Trophoblast cell (in vitro differentiated cells and primary cell): ENCODE measurements around the gene LIMK1.

Experiments used
- DNase-seq, 2 donors: peaks; one replicate each; pipeline ENCODE4 v3.0.0-alpha.2; 2016
- H2AFZ ChIP-seq: 2 replicates; pipeline ENCODE4 v1.6.1; 2013; ENCODE audit warnings: low read length, moderate library complexity, mild to moderate bottlenecking; ENCODE audit not compliant: insufficient read depth, poor library complexity
- H2AK5ac ChIP-seq: 2 replicates; pipeline ENCODE4 v1.6.1; 2013; ENCODE audit warnings: mild to moderate bottlenecking, low read length
- H2BK120ac ChIP-seq: 2 replicates; pipeline ENCODE4 v1.6.1; 2013; ENCODE audit warnings: low read length, mild to moderate bottlenecking, moderate library complexity; ENCODE audit not compliant: insufficient read depth, poor library complexity
- H2BK12ac ChIP-seq: 2 replicates; pipeline ENCODE4 v1.6.1; 2013; ENCODE audit warnings: mild to moderate bottlenecking, low read length, moderate library complexity
- H2BK5ac ChIP-seq: 2 replicates; pipeline ENCODE4 v1.6.1; 2013; ENCODE audit warnings: low read length, low read depth, moderate library complexity, mild to moderate bottlenecking; ENCODE audit not compliant: poor library complexity
- H3K14ac ChIP-seq: 2 replicates; pipeline ENCODE4 v1.6.1; 2013; ENCODE audit warnings: mild to moderate bottlenecking, low read length
- H3K18ac ChIP-seq: 2 replicates; pipeline ENCODE4 v1.6.1; 2013; ENCODE audit warnings: mild to moderate bottlenecking, low read length
- H3K23ac ChIP-seq: 2 replicates; pipeline ENCODE4 v1.6.1; 2013; ENCODE audit warnings: low read length
- H3K27ac ChIP-seq: 2 replicates; pipeline ENCODE4 v1.5.1; 2013; ENCODE audit warnings: low read depth, mild to moderate bottlenecking, inconsistent platforms, low read length, moderate library complexity
- H3K27me3 ChIP-seq: 2 replicates; pipeline ENCODE4 v1.6.1; 2013; ENCODE audit warnings: inconsistent platforms, mild to moderate bottlenecking, low read length, moderate library complexity; ENCODE audit not compliant: insufficient read depth
- H3K36me3 ChIP-seq, 2 experiments: 1 replicate in 1 of 2; 2 replicates in 1 of 2; pipeline ENCODE4 v1.6.1; 2013; ENCODE audit warnings: low read length in 2 of 2, mild to moderate bottlenecking in 2 of 2, moderate library complexity in 1 of 2; ENCODE audit not compliant: insufficient read depth in 2 of 2, control insufficient read depth in 1 of 2
- H3K4ac ChIP-seq: 2 replicates; pipeline ENCODE4 v1.6.1; 2013; ENCODE audit warnings: low read depth, mild to moderate bottlenecking, low read length, moderate library complexity
- H3K4me1 ChIP-seq, 2 experiments: 1 replicate in 1 of 2; 2 replicates in 1 of 2; pipeline ENCODE4 v1.6.1; 2013; ENCODE audit warnings: low read length in 2 of 2, mild to moderate bottlenecking in 2 of 2, moderate library complexity in 1 of 2; ENCODE audit not compliant: insufficient read depth in 2 of 2, control insufficient read depth in 1 of 2
- H3K4me2 ChIP-seq: 2 replicates; pipeline ENCODE4 v1.6.1; 2013; ENCODE audit warnings: inconsistent platforms, mild to moderate bottlenecking, low read length, moderate library complexity
- H3K4me3 ChIP-seq: 2 replicates; pipeline ENCODE4 v1.5.1; 2013; ENCODE audit warnings: mild to moderate bottlenecking, low read depth, low read length, inconsistent platforms
- H3K79me1 ChIP-seq: one replicate; pipeline ENCODE4 v1.6.1; 2013; ENCODE audit warnings: low read length
- H3K79me2 ChIP-seq: 2 replicates; pipeline ENCODE4 v1.6.1; 2013; ENCODE audit warnings: low read length, mild to moderate bottlenecking; ENCODE audit not compliant: control insufficient read depth, insufficient read depth, poor library complexity
- H3K9ac ChIP-seq: 2 replicates; pipeline ENCODE4 v1.6.1; 2013; ENCODE audit warnings: mild to moderate bottlenecking, low read length
- H3K9me3 ChIP-seq: 2 replicates; pipeline ENCODE4 v1.6.1; 2013; ENCODE audit warnings: low read depth, mild to moderate bottlenecking, control low read depth, inconsistent platforms, low read length; ENCODE audit not compliant: insufficient read depth
- H4K12ac ChIP-seq: 2 replicates; pipeline ENCODE4 v1.6.1; 2013; ENCODE audit warnings: low read depth, mild to moderate bottlenecking, low read length, moderate library complexity
- H4K8ac ChIP-seq: 2 replicates; pipeline ENCODE4 v1.6.1; 2013; ENCODE audit warnings: low read depth, mild to moderate bottlenecking, low read length, moderate library complexity
- H4K91ac ChIP-seq: one replicate; pipeline ENCODE4 v1.6.1; 2013; ENCODE audit warnings: low read depth, mild to moderate bottlenecking, low read length, moderate library complexity
- WGBS: extraction: QIAGEN DNeasy Blood & Tissue Kit; methylation state at CpG from one replicate; pipeline ENCODE4 v1.1.7; 2013; ENCODE audit warnings: missing lambda C conversion rate; ENCODE audit not compliant: insufficient read length, insufficient coverage; ENCODE audit errors: extremely low coverage; 5-methylcytosine and 5-hydroxymethylcytosine counted together

The LIMK1 gene

GRCh38 chr7:74063223-74063641 is 20.4 kb upstream of the LIMK1 start:
- H3K18ac ChIP-seq: no peak overlapping the region
- H3K4me1 ChIP-seq: no peaks in the 10 kb centered on the region
- no peak overlapping the region for H2AK5ac ChIP-seq
- no peaks in the 10 kb centered on the region for H3K36me3 ChIP-seq
- no peaks in the 10 kb centered on the region for H3K79me2 ChIP-seq
- no peak overlapping the region for H2AFZ ChIP-seq
- no peaks in the 10 kb centered on the region for H3K79me1 ChIP-seq
- H2BK5ac ChIP-seq: no peak overlapping the region
- peaks cover 9% of the 10 kb centered on the region for H3K9me3 ChIP-seq
- no peak overlapping the region for H2BK120ac ChIP-seq
- no peak overlapping the region for H3K27ac ChIP-seq
- H4K12ac ChIP-seq: no peak overlapping the region
- no peaks in the 10 kb centered on the region for H3K27me3 ChIP-seq
- H3K9ac ChIP-seq: no peak overlapping the region
- no peak overlapping the region for H3K23ac ChIP-seq
- H2BK12ac ChIP-seq: no peak overlapping the region
- H3K4me2 ChIP-seq: no peak overlapping the region
- H3K4me3 ChIP-seq: no peak overlapping the region
- H4K8ac ChIP-seq: no peak overlapping the region
- no peak for DNase-seq
- no peak overlapping the region for H3K14ac ChIP-seq
- H3K4ac ChIP-seq: no peak overlapping the region
- H4K91ac ChIP-seq: no peak overlapping the region
- WGBS: no CpG with 5 or more reads among the region's 14 CpGs

GRCh38 chr7:74063646-74064045 is 20.0 kb upstream of the LIMK1 start:
- H3K4me2 ChIP-seq: no peak overlapping the region
- H3K27me3 ChIP-seq: no peaks in the 10 kb centered on the region
- no peaks in the 10 kb centered on the region for H3K4me1 ChIP-seq
- no peaks in the 10 kb centered on the region for H3K79me2 ChIP-seq
- H3K4me3 ChIP-seq: no peak overlapping the region
- no CpG with 5 or more reads among the region's 12 CpGs for WGBS
- H2AFZ ChIP-seq: no peak overlapping the region
- H2BK5ac ChIP-seq: no peak overlapping the region
- no peak overlapping the region for H3K9ac ChIP-seq
- no peak overlapping the region for H3K27ac ChIP-seq
- H4K91ac ChIP-seq: no peak overlapping the region
- H2AK5ac ChIP-seq: no peak overlapping the region
- peaks cover 9% of the 10 kb centered on the region for H3K9me3 ChIP-seq
- H3K79me1 ChIP-seq: no peaks in the 10 kb centered on the region
- H3K23ac ChIP-seq: no peak overlapping the region
- H2BK120ac ChIP-seq: no peak overlapping the region
- DNase-seq: no peak
- H3K18ac ChIP-seq: no peak overlapping the region
- H4K8ac ChIP-seq: no peak overlapping the region
- H3K4ac ChIP-seq: no peak overlapping the region
- no peaks in the 10 kb centered on the region for H3K36me3 ChIP-seq
- no peak overlapping the region for H3K14ac ChIP-seq
- no peak overlapping the region for H4K12ac ChIP-seq
- no peak overlapping the region for H2BK12ac ChIP-seq

- Histone ChIP-seq H3K4ac (no peak overlapping the region), H2BK5ac (no peak overlapping the region), H3K79me2 (no peaks in the 10 kb centered on the region), H3K27me3 (no peaks in the 10 kb centered on the region), H4K91ac (no peak overlapping the region), H3K9me3 (peaks cover 13% of the 10 kb centered on the region), H3K79me1 (no peaks in the 10 kb centered on the region), H4K12ac (no peak overlapping the region), H3K4me2 (no peak overlapping the region), H3K9ac (no peak overlapping the region), H3K23ac (no peak overlapping the region), H2BK12ac (no peak overlapping the region), H2AFZ (no peak overlapping the region), H3K27ac (no peak overlapping the region), H4K8ac (no peak overlapping the region), H2AK5ac (no peak overlapping the region), H3K4me1 (no peaks in the 10 kb centered on the region), H3K14ac (no peak overlapping the region), H3K4me3 (no peak overlapping the region), H2BK120ac (no peak overlapping the region), H3K36me3 (no peaks in the 10 kb centered on the region), H3K18ac (no peak overlapping the region)
- no peak for DNase-seq
- no CpG with 5 or more reads among the region's 4 CpGs for WGBS
Measured at GRCh38 chr7:74064696-74065095, 18.9 kb upstream of the LIMK1 start.

GRCh38 chr7:74066626-74067025 is 17.0 kb upstream of the LIMK1 start:
- Histone ChIP-seq H4K12ac (no peak overlapping the region), H3K4ac (no peak overlapping the region), H3K9ac (no peak overlapping the region), H3K36me3 (no peaks in the 10 kb centered on the region), H2BK120ac (no peak overlapping the region), H3K14ac (no peak overlapping the region), H3K18ac (no peak overlapping the region), H4K8ac (no peak overlapping the region), H3K79me2 (no peaks in the 10 kb centered on the region), H3K27ac (no peak overlapping the region), H3K9me3 (peaks cover 12% of the 10 kb centered on the region), H2BK5ac (no peak overlapping the region), H2AK5ac (no peak overlapping the region), H3K4me3 (no peak overlapping the region), H3K4me1 (no peaks in the 10 kb centered on the region), H3K27me3 (no peaks in the 10 kb centered on the region), H2AFZ (no peak overlapping the region), H2BK12ac (no peak overlapping the region), H4K91ac (peak overlapping the region; percentile 17), H3K79me1 (no peaks in the 10 kb centered on the region), H3K23ac (no peak overlapping the region), H3K4me2 (no peak overlapping the region)
- WGBS: no CpG with 5 or more reads among the region's 3 CpGs
- no peak for DNase-seq
